Lower leg skin (tissue), 4 donors: ENCODE data around the gene S100A16. TPM values are rescaled to one million over a fixed set of nuclear protein-coding genes. Genes with fewer than 3 reads are reported as not detected.
"Not testable (repeated sequence)": the region's sequence is repeated elsewhere in the genome, so short reads cannot be mapped to it uniquely, and the experiment has no call there.

Experiments
- DNase-seq, 2 donors: peaks; one replicate each; pipeline ENCODE4 v3.0.0-alpha.2; 2019; ENCODE audit warnings: low spot score in 2 of 2
- H3K4me3 ChIP-seq: fragments of 200-600 bp; sonication (generic); 2 replicates; pipeline ENCODE4 v1.5.1; 2017; ENCODE audit warnings: mild to moderate bottlenecking, low read depth; ENCODE audit not compliant: poor library complexity, severe bottlenecking
- CTCF ChIP-seq, 3 donors: fragments of 450-650 bp; IDR thresholded peaks; one replicate each; pipeline ENCODE4 v1.5.1; 2016; ENCODE audit warnings: antibody characterized with exemption in 3 of 3, mild to moderate bottlenecking in 3 of 3, moderate library complexity in 2 of 3
- POLR2A ChIP-seq, 2 donors: fragments of 450-650 bp; IDR thresholded peaks; one replicate each; pipeline ENCODE4 v1.6.1; 2016 to 2017; ENCODE audit warnings: antibody characterized with exemption in 2 of 2, mild to moderate bottlenecking in 1 of 2, moderate library complexity in 1 of 2
- WGBS, 2 donors: methylation state at CpG; one replicate each; pipeline ENCODE4 v1.1.5; 2018; 5-methylcytosine and 5-hydroxymethylcytosine counted together
- intact Hi-C: fragments of 100-400 bp; cut with DNase I; formaldehyde crosslinking; loops from one replicate; pipeline ENCODE4 v1.15.0; 2023; ENCODE audit warnings: low total_unique reads
- total RNA-seq, 4 donors: library from RNA; depleted of rRNA; stranded (reverse); fragments of >200 nt; gene quantifications; one replicate each; pipeline ENCODE4 v1.1.0, GENCODE V29; 2016

Gene S100A16
- total RNA-seq, 4 donors from 2014 or later, result 289 to 390 (median 329) TPM

- no peak overlapping the region for H3K4me3 ChIP-seq
- TF ChIP-seq CTCF (IDR thresholded peaks at IDR 0.05) (no peak), POLR2A (IDR thresholded peaks at IDR 0.05) (no peak)
- WGBS, 2 donors, result 91 to 92% methylated on average over 11 of the region's 11 CpGs
- DNase-seq, result no peak
- intact Hi-C loops, result no loop called here
Measured at GRCh38 chr1:153643100-153643499, 30.2 kb upstream of the S100A16 start.

GRCh38 chr1:153642161-153642560 is 29.2 kb upstream of the S100A16 start:
- H3K4me3 ChIP-seq, result no peak overlapping the region
- DNase-seq, result no peak
- TF ChIP-seq CTCF (IDR thresholded peaks at IDR 0.05), result no peak
- no peak for TF ChIP-seq POLR2A (IDR thresholded peaks at IDR 0.05)
- intact Hi-C loops, result no loop called here
- 83 to 85% methylated on average over 11 of the region's 11 CpGs for WGBS, 2 donors

- WGBS, 2 donors, result 64 to 66% methylated on average over 6 of the region's 6 CpGs
- H3K4me3 ChIP-seq, result no peak overlapping the region
- no peak for DNase-seq
- TF ChIP-seq CTCF (IDR thresholded peaks at IDR 0.05), result no peak
- TF ChIP-seq POLR2A (IDR thresholded peaks at IDR 0.05), result no peak
- intact Hi-C loops, result no loop called here
Measured at GRCh38 chr1:153640861-153641260, 27.9 kb upstream of the S100A16 start.

- H3K4me3 ChIP-seq, DNase-seq, intact Hi-C loops: not testable (repeated sequence)
- 93 to 96% methylated on average over 5 of the region's 5 CpGs for WGBS, 2 donors
Measured at GRCh38 chr1:153640213-153640612, 27.3 kb upstream of the S100A16 start.

- WGBS, 2 donors, result 79 to 88% methylated on average over 3 of the region's 3 CpGs
- no peak for TF ChIP-seq CTCF (IDR thresholded peaks at IDR 0.05)
- no peak for TF ChIP-seq POLR2A (IDR thresholded peaks at IDR 0.05)
- no peak for DNase-seq
- H3K4me3 ChIP-seq, result no peak overlapping the region
- intact Hi-C loops, result no loop called here
Measured at GRCh38 chr1:153639280-153639679, 26.3 kb upstream of the S100A16 start.

GRCh38 chr1:153638261-153638660 is 25.3 kb upstream of the S100A16 start:
- intact Hi-C loops, result no loop called here
- 85 to 90% methylated on average over 6 of the region's 6 CpGs for WGBS, 2 donors
- H3K4me3 ChIP-seq, result no peak overlapping the region
- no peak for TF ChIP-seq POLR2A (IDR thresholded peaks at IDR 0.05)
- TF ChIP-seq CTCF (IDR thresholded peaks at IDR 0.05), result no peak
- DNase-seq, result no peak
